HG02884 (cell line): Measurements from ENCODE around the gene FSD1.

ENCODE experiments used
- ATAC-seq: cut with Tn5 transposase; IDR thresholded peaks from one replicate; pipeline ENCODE4 v1.9.1; 2021; ENCODE audit warnings: mild to moderate bottlenecking, moderate library complexity; ENCODE audit not compliant: unreplicated experiment

Gene FSD1

DNA sequence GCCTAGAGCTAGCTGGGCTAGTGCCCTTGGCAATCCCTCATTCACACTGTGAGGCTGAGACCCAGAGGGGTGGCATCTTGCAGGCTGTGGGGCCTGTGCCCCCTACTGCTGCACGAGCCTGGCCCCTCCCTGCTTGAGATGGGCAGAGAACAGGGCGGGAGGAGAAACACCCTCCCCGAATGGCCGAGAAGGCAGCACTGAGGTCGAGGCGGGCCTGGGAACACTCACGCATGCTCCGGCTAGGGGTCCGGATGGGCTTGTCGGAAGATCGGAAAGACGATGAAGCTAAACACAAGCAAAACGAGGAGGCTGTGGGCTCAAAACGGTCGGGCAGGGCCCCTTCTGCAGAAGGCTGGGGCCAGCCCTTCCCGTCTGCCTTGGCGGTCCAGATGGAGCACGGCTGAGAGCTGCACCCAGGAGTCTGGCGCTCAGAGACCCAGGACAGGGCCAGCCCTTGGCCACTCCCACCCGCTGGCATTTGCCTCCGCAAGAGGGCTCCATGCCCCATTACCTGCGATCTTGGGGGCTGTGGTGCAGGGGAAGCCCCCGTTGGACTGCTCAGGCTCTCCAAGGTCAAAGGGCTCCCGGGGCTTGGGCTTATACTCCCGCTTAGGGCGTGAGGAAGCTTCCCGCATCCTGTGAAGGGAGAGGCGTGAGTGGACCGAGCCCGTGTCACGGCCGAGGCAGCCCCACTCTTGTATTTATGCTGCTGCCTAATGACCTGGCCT lies 57.9 kb downstream of the FSD1 start:
- ATAC-seq, result no peak

DNA sequence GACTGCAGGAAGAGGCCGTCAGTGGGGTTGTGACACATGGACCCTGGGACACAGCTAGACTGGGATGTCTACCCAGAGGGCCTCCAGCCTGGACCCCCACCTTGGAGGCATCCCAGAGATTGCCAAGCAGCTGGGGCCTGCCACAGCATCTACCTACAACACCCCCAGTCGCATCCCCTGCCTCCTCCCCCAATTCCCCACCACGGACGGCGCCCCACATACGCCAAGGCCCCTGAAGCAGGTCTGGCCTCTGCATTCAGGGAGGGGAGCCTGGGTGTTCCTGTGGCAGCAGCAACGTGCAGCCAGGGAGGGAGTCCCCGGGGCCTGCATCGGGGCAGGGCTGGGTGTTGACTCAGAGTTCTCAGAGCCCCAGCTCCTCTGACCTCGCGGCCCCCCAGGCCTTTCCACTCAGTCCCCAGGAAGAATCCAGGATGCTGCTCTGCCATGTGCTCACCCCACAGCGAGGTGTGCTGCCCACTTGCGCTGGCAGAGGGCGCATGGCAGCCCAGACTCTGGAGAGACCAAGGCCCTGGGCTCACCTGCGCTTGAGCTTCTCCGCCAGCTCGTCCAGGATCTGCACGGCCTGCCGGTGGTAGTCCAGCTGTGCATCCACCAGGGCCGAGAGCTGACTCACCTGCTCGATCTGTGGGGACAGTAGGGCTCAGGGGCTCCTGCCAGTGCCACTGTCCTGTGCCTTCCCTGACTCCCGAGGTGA lies 58.6 kb downstream of the FSD1 start:
- ATAC-seq, result no peak

DNA sequence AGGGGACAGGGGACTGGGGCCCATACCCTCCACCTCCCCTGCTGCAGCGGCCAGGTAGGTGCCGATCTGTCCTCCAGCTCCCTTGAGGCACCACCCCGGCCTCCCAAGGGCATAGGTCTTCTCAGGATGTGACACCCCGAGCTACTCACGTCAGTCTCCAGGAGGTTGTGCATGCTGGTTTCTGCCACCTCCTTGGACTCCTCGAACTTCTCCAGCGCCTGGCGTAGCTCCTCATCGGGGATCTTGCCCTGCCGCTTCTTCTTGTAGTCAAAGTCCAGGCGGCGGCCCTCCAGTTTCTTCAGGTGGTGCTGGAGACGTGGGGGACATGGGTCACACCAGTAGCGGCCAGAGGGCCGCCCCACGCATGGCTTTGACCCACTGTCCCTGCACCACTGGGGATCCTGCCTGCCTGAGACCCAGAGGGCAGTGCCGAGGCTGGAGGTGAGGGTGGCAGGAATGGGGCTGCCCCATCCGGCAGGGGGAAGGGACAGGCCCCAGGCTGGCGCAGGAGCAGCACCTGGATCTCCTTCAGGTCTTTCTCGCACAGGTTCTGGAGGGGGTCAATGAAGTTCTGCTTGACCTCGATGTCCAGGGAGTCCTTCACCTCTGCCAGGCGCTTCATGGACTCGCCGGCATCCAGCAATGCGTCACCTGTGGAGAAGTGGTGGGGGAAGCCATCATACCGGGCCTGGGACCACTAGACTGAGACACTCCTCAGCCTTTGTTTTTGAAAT lies 59.3 kb downstream of the FSD1 start:
- ATAC-seq, result no peak

DNA sequence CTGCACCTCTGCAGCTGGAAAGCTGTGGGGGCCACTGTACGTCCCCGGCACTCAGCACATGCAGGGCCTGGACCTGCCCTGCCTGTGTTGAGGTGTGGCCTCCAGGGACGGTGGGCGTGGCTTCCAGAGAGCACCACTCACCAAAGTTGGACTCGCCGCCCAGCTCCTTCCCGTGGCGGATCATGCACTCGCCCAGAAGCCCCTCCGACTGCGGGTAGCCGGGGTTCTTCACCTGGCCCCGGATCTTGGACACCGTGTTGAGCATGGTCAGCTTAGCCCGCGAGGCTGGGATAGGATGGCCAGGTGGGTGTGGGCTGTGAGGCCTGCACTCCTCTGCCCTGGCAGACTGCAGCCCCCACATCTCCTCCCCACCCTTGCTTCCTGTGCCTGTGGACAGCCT lies 60.9 kb downstream of the FSD1 start:
- no peak for ATAC-seq

DNA sequence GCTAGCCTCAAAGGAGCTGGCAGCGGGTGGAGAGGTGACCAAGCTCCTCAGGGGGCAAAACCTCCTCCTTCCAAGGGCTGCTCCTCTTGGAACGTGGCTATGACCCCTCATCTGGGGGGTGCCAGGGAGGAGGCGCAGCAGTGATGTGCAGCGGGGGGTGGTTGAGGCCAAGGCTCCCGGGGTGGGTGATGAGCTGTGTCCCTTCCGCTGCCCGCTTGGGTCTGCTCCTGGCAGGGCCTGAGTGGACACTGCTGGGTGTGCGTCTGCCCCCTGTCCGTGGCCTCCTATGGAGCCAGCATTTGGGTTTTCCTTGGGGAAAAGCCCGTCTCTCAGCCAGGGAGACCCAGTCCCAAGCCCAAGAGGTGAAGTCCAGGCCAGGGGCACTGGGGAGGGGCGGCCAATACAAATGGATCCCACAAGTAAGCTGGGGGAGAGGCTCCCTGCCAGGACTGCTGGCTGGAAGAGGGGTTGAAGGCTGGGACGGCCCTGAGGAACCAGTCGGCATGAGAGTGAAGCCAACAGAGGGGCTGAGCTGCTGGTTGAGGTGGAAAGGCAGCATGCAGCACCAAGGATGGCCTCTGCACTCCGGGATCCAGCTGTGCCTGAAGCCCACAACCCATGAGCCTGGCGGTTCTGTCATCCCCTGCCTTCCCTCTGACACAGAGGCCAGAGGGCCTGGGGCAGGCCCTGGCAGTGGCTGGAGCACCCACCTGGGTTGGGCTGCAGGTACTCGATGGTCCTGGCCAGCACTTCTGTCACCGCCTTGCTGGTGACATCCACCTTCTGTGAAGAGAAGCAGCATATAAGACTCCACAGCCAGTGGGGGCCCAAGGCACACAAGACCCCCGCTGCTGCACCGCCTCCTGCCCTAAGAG lies 61.6 kb downstream of the FSD1 start:
- no peak for ATAC-seq

DNA sequence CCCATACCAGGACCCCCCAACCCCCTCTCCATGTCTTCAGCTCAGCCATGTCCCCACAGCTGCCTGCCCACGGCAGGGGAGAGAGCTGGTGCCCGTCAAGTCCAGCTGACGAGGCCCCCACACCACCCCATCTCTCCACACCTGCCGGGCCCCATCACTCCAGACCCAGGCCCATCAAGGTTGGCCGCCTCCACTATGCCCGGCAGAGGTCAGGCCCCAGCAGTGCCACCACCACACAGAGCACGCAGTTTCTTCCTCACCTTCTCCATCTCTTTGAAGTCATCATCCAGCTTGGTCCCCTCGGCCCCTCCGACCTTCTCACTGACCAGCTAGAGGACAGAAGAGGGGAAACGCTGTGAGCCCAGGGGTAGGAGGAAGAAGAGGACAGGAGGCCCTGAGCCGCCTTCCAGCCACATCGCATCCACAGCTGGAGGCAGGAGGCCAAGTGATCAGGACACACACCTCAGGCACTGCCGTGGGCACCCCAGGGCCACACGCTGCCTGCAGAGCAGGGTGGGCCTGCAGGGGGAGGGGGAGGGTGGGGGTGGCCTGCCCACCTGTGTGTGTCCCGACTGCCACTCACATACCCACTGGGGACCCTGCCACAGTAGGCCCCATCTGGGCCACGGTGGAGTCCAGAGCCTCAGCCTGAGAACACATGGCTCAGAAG lies 62.4 kb downstream of the FSD1 start:
- ATAC-seq, result no peak

DNA sequence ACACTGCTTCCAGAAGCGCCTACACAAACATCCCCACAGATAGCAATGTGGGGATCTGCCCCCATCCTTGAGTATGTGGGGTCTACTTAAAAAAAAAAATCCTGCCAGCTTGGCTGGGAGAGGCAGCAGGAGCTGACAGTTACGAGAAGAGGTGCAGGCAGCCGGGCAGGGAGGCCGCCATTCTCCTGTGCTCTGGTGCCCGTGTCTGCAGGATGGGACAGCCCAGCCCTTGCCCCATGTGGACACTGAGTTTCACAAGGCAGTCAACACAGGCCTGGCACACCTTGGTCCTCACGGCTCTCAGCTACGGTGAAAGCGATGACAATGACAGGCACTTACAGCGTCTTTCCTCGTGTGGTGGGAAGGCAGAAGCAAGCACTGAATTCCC lies 62.9 kb downstream of the FSD1 start:
- ATAC-seq, result no peak

DNA sequence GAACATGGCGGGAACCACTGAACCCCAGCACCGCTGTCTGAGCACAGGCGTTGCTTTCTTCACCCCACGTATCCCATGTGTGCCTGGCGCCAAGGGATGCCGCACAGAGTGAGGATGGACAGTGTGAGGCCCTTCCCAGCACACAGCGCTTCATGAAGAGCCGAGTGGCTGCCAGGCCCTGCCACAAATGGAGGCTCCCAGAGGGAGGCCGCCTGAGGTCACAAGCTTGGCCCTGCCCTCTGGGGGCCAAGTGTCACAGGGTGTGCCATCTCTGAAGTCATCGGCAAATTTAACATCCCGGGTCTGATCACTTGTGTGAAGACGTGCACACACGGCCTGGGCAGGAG lies 63.4 kb downstream of the FSD1 start:
- ATAC-seq, result no peak

DNA sequence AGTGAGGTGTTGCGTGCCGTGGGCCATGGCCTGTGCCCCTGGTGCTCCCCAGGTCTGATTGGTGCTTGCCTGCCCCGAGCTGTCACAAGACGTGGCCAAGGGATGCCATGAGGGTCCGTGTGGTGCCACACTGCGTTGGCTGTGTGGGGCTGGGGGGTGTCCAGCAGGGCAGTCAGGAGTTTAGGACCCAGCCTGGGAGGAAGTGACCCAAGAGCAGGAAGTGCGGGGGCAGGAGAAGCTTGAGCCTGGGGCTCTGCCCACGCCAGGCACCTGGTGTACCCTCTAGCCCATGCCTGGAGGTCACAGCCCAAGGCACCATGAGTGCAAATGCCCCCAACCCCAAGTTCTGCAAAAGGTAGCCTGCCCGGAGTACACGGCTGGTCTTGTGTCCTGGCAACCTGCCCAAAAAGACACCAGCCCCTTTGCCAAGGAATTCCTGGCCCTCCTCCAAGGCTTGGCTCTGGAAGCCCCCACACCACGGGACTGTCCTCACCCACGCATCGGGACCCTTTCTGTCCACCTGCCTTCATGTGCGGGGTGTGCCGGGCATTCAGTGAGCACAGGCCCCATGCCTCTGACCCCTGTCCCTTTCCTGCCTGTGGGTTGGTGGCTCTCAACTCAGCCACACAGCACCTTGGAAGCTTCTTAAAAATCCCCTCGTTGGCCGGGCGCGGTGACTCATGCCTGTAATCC lies 63.9 kb downstream of the FSD1 start:
- ATAC-seq, result no peak

DNA sequence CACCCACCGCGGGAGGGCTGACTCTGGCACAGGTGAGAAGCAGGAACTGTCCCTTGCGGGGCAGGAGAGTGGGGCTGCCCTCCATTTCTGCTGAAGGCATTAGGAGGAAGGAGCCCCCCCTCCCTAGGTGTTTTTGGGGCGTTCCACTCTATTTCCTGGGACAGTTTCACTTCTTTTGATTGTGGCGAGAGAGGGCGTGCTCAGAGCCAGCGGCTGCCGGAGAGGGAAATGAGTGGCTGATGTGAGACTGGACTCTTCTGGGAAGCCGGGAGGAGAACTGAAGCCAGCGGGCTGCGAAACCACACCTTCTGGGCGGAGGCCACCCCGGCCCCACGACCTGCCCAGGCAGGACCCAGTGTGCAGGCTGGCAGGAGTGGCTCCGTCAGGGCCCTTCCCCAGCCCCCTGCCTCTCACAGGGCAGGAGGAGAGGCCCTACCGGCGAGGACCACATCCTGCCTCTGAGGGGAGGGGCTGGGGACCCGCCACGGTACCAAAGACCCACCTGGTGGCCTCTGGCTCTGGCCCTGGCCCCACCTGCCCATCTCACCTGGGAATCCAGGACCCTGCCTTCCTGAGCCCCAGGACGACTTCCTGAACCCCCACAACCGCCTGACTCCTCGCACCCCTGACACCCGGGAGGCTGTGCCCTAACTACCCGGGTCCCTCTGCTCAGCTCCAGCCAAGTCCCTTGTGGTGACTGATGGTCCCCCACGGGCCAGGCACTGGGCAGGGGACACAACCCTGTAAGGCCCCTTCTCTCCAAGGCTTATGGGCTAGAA lies 64.9 kb downstream of the FSD1 start:
- peak; percentile 56 for ATAC-seq

DNA sequence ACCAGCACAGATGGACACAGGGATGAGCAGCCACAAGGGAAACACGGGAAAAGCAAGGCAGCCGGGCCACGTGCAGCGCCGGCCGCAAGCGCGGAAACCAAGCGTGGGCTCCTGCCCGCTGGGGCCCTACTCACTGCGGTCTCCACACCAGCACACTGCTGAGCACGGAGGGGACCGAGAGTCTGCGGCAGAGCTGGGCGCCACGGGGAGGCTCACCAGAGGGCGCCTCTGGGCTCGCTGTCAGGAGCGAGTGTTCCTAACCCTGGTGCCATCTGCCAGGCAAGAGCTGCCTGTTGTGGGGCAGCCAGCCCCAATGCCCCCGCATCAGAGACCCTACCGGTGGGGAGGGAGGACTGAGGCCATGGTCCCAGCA lies 65.5 kb downstream of the FSD1 start:
- peak; percentile 30 for ATAC-seq

DNA sequence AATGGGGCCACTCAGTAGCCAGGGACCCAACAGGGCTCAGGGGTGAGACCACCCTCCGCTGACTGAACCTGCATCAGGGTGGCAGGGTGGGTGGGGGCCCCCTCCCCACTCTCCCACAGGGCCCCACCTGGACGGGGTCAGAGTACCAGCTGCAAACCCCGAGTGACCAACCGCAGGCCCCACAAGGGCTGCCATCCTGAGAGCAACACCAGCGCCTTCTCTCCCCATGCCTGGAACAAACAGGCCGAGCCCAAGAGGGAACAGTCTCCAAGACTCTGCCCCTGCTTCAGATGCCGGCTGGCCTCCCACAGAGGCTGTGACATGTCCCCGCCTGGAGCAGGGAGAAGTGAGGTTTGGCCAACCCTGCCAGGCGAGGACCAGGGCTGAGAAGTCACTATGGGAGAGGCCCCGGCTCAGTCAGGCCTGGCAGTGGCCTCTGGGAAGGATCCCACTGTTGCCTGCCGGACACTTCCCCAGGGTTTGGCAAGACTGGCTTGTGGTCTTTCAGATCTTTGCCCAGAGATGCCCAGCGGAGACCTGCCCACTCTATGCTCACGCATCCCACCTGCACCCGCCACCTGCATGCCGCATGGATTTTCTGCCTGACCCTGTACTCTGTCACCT lies 66.1 kb downstream of the FSD1 start:
- no peak for ATAC-seq

DNA sequence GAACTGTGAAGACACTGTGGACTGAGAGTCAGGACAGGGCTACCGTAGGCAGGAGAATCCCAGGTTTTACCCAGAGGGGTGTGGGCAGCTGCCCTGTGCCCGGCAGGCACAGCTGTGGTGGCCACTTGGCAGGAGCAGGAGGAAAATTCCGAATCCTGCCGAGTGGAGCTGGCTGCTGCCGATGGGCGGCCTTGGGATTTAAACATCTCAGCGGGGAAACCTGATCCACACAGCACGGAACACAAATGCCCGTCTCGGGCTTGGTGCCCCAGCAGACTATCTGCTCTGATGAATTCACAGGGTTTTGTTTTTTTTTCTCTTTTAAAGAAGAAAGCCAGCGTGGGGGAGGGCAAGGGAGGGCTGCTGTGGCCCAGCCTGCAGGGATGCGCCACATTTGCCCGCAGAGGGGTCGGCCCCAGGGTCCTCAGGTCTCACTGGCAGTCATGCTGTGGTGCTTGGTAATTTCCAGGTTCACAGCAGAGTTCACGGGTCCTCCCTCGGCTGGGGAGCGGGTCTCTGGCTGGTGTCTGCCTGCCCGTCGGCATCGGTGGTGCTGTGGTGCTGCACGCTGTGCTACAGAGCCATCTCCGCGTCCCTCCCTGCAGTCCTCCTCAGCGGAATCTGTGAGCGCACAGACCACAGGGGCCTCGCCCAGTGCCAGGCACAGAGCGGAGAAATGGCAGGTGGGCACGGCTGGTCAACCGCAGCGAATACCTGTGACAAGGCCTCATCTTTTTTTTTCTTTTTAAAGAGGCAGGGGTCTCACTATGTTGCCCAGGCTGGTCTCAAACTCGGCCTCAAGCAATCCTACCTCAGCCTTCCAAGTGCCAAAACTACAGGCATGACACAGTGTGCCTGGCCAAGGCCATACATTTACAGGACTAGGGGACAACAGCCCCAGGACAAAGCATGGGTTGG lies 67.1 kb downstream of the FSD1 start:
- ATAC-seq, result no peak

DNA sequence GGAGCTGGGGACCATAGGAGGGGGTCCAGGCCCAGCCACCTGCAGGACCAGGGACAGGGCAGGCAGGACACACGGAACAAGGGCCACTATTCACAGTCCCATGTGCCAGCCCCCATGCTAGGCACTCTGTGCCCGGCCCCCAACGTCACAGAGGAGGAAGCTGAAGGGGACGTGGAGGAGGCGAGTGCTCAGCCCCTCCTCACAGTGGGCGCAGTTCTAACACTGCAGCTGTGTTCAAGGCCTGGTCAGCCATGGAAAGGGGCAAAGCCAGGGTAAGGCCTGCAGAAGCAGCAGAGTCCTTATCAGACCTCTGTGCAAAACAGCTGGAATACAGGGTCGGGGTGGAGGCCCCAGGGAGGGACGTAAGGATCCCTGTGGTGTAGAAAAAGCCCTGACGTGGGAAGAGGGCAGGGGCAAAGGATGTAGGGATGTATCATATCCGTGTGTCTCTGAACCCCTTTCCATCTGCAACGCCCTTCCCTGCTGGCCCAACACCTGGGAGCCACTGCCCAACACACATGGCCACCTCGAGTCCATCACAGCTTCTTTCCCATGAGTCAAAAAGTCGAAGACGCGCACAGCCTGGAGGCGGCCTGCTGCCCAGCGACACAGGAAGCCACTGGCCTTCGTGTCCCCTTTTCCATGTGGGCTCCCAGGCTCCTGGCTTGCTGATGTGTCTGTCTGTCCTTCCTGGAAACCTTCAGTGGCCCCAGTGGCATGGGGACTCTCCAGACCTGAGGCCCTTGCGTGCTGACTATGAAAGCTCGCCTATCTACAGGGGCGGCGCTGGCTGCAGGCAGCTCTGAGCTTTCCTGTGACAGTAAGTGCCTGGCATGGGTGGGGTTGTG lies 68.0 kb downstream of the FSD1 start:
- no peak for ATAC-seq

DNA sequence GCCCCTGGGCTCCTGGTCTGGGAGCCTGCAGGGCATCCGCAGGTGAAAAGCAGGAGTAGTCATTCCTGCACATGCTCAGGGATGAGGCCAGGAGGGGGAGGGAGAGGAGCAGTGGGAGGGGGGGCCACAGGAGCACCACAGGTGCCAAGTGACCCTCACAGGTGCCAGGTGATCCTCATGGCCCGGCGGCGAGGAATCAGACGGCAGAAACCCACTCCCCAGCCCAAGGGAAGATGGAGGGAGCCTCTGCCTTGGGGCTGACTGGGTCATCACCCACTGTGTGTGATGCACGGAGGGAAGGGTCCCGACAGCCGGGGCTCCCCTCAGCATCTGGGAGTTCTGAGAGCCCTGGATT lies 68.6 kb downstream of the FSD1 start:
- no peak for ATAC-seq
